Measurements from ENCODE around the gene USP54. TPM values are rescaled to one million over a fixed set of nuclear protein-coding genes. Genes with fewer than 3 reads are reported as not detected.
A peak's percentile ranks its signal among the peaks of the same experiment; 100 is the strongest.

USP54 gene
- total RNA-seq, 4 donors from 2014 or later, result 96.6 to 172 (median 125) TPM

- Histone ChIP-seq H3K27me3 (no peaks in the 10 kb centered on the region), H3K27ac (no peak overlapping the region), H3K36me3 (peaks cover 0 to 29% (median 0%) of the 10 kb centered on the region in 3 donors), H3K9me3 (no peaks in the 10 kb centered on the region), H3K4me1 (peaks cover 0 to 27% (median 3%) of the 10 kb centered on the region in 4 donors), H3K4me3 (no peak overlapping the region)
- no peak for TF ChIP-seq CTCF (IDR thresholded peaks at IDR 0.05)
- no peak for TF ChIP-seq POLR2A (IDR thresholded peaks at IDR 0.05)
- no peak for TF ChIP-seq EP300 (IDR thresholded peaks at IDR 0.05)
- DNase-seq (ENCODE audit: low spot score in 2 of 2), result no peak
- 98% methylated on average over 1 of the region's 1 CpG for WGBS, 2 donors
Measured at GRCh38 chr10:73561192-73561591, 29.9 kb downstream of the USP54 start.

GRCh38 chr10:73559590-73559989 is 31.6 kb downstream of the USP54 start:
- no peak for DNase-seq (ENCODE audit: low spot score in 2 of 2)
- TF ChIP-seq CTCF (IDR thresholded peaks at IDR 0.05) (no peak), POLR2A (IDR thresholded peaks at IDR 0.05) (no peak), EP300 (IDR thresholded peaks at IDR 0.05) (no peak)
- H3K9me3 ChIP-seq, result no peaks in the 10 kb centered on the region
- 78 to 85% methylated on average over 6 of the region's 6 CpGs for WGBS, 2 donors
- H3K4me1 ChIP-seq, result peaks cover 0 to 43% (median 5%) of the 10 kb centered on the region in 4 donors
- H3K36me3 ChIP-seq, result peaks cover 0 to 23% (median 0%) of the 10 kb centered on the region in 3 donors
- no peaks in the 10 kb centered on the region for H3K27me3 ChIP-seq
- H3K4me3 ChIP-seq, result no peak overlapping the region
- H3K27ac ChIP-seq, result no peak overlapping the region

GRCh38 chr10:73556855-73557254 is 34.3 kb downstream of the USP54 start:
- no peaks in the 10 kb centered on the region for H3K9me3 ChIP-seq
- no peak for DNase-seq (ENCODE audit: low spot score in 2 of 2)
- no peak overlapping the region for H3K4me3 ChIP-seq
- TF ChIP-seq POLR2A (IDR thresholded peaks at IDR 0.05) (no peak), CTCF (IDR thresholded peaks at IDR 0.05) (no peak), EP300 (IDR thresholded peaks at IDR 0.05) (no peak)
- WGBS, 2 donors, result 38 to 49% methylated on average over 2 of the region's 2 CpGs
- H3K27me3 ChIP-seq, result no peaks in the 10 kb centered on the region
- peaks cover 0 to 64% (median 20%) of the 10 kb centered on the region in 4 donors for H3K4me1 ChIP-seq
- H3K36me3 ChIP-seq, result peaks cover 0 to 9% (median 0%) of the 10 kb centered on the region in 3 donors
- peak overlapping the region in 2 of 4 donors; percentile 92 to 95 for H3K27ac ChIP-seq

- H3K9me3 ChIP-seq, result no peaks in the 10 kb centered on the region
- H3K27me3 ChIP-seq, result no peaks in the 10 kb centered on the region
- peaks cover 0 to 70% (median 24%) of the 10 kb centered on the region in 4 donors for H3K4me1 ChIP-seq
- TF ChIP-seq EP300 (IDR thresholded peaks at IDR 0.05), result no peak
- H3K36me3 ChIP-seq, result no peaks in the 10 kb centered on the region
- peak overlapping the region; percentile 76 to 95 (median 84) for H3K27ac ChIP-seq
- no peak overlapping the region for H3K4me3 ChIP-seq
- no peak for DNase-seq (ENCODE audit: low spot score in 2 of 2)
Measured at GRCh38 chr10:73554721-73555120, 36.4 kb downstream of the USP54 start.

GRCh38 chr10:73553761-73554160 is 37.4 kb downstream of the USP54 start:
- 11 to 17% methylated on average over 2 of the region's 2 CpGs for WGBS, 2 donors
- H3K4me1 ChIP-seq, result peaks cover 0 to 68% (median 24%) of the 10 kb centered on the region in 4 donors
- no peaks in the 10 kb centered on the region for H3K27me3 ChIP-seq
- H3K36me3 ChIP-seq, result no peaks in the 10 kb centered on the region
- no peak for DNase-seq (ENCODE audit: low spot score in 2 of 2)
- TF ChIP-seq EP300 (IDR thresholded peaks at IDR 0.05), result no peak
- no peak for TF ChIP-seq CTCF (IDR thresholded peaks at IDR 0.05)
- no peak for TF ChIP-seq POLR2A (IDR thresholded peaks at IDR 0.05)
- peak overlapping the region in 1 of 4 donors; percentile 8 for H3K4me3 ChIP-seq
- no peaks in the 10 kb centered on the region for H3K9me3 ChIP-seq
- H3K27ac ChIP-seq, result peak overlapping the region; percentile 76 to 95 (median 84)

All from tibial nerve (tissue), 4 donors.